Skeletal muscle tissue (tissue), 4 donors: ENCODE results near the gene GLYATL1B. TPM values are rescaled to one million over a fixed set of nuclear protein-coding genes. Genes with fewer than 3 reads are reported as not detected.
"Not testable (repeated sequence)": the region's sequence is repeated elsewhere in the genome, so short reads cannot be mapped to it uniquely, and the experiment has no call there.

ENCODE experiments used
- H3K27ac ChIP-seq: one replicate; pipeline ENCODE4 v1.7.0; 2013; ENCODE audit warnings: mild to moderate bottlenecking, low read depth, low read length, inconsistent platforms
- H3K27me3 ChIP-seq, 3 donors: one replicate each; pipeline ENCODE4 v1.7.0; 2013; ENCODE audit warnings: low read length in 3 of 3; ENCODE audit not compliant: control insufficient read depth in 3 of 3, insufficient read depth in 3 of 3
- H3K36me3 ChIP-seq, 3 donors: one replicate each; pipeline ENCODE4 v1.7.0; 2013; ENCODE audit warnings: low read length in 3 of 3; ENCODE audit not compliant: control insufficient read depth in 3 of 3, insufficient read depth in 3 of 3
- H3K4me1 ChIP-seq, 3 donors: one replicate each; pipeline ENCODE4 v1.7.0; 2013; ENCODE audit warnings: low read length in 3 of 3, mild to moderate bottlenecking in 3 of 3; ENCODE audit not compliant: control insufficient read depth in 3 of 3, insufficient read depth in 3 of 3
- H3K4me3 ChIP-seq, 3 donors: one replicate each; pipeline ENCODE4 v1.7.0; 2013; ENCODE audit warnings: low read length in 3 of 3
- H3K9ac ChIP-seq, 3 donors: one replicate each; pipeline ENCODE4 v1.7.0; 2013; ENCODE audit warnings: low read length in 3 of 3, mild to moderate bottlenecking in 3 of 3, moderate library complexity in 2 of 3, low read depth in 1 of 3
- H3K9me3 ChIP-seq, 3 donors: one replicate each; pipeline ENCODE4 v1.7.0; 2013; ENCODE audit warnings: low read length in 3 of 3; ENCODE audit not compliant: control insufficient read depth in 3 of 3
- total RNA-seq: library from RNA; depleted of rRNA; stranded (reverse); fragments of >200 nt; gene quantifications from one replicate; pipeline ENCODE4 v1.2.3, GENCODE V29; 2014
- donor health status: Osteomylitis.

GLYATL1B gene
- total RNA-seq, 1 donor from 2014 or later: not detected

DNA sequence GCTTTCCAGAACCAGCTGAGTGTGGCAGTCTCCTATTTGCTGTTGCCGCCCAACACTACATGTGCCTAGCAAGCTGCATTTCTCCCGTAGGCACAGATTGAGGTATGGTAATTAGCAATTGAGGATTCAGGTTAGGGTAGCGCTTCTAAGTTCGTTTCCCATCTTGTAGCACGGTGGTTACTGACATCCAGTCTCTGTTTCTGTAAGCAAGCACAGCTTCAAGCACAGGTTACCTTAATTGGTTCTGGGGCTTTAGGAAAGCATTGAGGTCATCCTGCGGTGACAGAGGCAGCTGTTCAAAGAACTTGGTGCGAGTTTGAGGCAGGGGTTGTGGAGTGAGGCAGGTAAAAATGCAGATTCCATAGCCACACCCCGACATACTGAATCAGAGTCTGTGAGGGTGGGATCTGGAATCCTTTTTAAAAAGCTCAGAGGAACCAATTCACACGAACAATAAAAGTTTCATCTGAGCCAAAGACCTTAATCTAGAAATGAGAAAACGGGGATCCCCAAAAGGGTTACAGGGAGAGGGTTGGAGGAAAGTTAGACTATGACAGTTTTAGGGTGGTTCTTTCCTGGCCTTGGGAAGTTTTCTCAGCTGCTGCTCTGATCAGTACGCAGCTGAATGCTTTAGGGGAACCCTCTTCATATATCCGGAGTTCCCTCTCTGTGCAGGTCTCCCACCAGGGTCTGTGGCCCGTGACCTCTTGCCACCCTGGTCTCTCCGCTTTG is 21.9 kb upstream of the GLYATL1B start:
- not testable (repeated sequence) for H3K36me3 ChIP-seq, H3K9me3 ChIP-seq, H3K4me1 ChIP-seq, H3K4me3 ChIP-seq, H3K9ac ChIP-seq, H3K27ac ChIP-seq
- peaks cover 6 to 34% (median 24%) of the 10 kb centered on the region in 3 donors for H3K27me3 ChIP-seq

DNA sequence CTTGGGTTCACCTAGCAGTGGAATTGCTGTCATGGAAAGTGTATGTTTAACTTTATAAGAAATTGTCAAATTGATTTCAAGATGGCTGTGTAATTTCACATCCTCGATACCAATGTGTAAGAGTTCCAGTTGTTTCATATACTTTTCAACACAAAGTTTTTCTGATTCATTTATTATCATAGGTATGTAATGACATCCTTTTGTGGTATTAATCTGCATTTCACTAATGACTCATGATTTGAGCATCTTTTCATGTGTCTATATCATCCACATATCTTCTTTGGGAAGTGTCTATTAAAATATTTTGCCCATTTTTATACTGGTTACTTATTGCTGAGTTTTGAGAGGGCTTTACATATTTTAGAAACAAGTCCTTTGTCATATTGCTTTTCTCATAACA is 17.0 kb upstream of the GLYATL1B start:
- H3K9me3 ChIP-seq: no peaks in the 10 kb centered on the region
- no peaks in the 10 kb centered on the region for H3K4me1 ChIP-seq
- no peak overlapping the region for H3K4me3 ChIP-seq
- no peak overlapping the region for H3K9ac ChIP-seq
- peaks cover 2 to 7% (median 5%) of the 10 kb centered on the region in 3 donors for H3K27me3 ChIP-seq
- no peak overlapping the region for H3K27ac ChIP-seq
- H3K36me3 ChIP-seq: no peaks in the 10 kb centered on the region

DNA sequence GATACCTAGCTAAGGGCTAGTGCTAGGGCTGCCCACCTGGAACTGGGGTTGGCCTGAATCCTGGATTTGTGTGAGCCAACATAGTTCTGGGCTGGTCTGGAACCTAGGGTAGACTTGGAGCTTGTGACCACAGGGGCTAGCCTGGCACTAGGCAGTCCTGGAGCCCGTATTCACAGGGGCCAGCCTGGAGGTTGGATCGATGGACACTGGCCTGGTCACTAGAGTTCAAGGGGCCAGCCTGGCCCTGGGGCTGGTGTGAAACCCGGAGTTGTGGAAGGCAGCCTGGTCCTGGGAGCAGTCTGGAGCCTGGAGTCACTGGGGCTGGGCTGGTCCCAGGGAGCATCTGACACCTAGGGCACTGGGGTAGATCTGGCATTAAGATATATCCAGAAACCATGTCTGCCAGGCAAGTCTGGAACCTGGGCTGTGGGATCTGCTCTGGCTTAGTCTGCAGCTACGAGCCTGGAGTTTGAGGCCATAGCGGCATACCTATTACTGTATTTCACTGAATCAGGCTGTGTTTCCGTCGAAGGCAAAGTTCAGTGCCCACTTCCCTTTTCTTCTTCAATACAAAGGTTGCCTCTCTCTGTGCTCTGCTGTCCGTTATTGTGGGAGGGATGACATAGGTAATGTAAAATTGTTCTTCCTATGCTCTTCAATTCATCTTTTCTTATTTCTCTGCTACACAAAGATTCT is 9.1 kb upstream of the GLYATL1B start:
- Histone ChIP-seq H3K4me3 (no peak overlapping the region), H3K27ac (no peak overlapping the region), H3K9me3 (peaks cover 0 to 2% (median 0%) of the 10 kb centered on the region in 3 donors), H3K27me3 (peaks cover 0 to 8% (median 3%) of the 10 kb centered on the region in 3 donors), H3K36me3 (no peaks in the 10 kb centered on the region), H3K4me1 (no peaks in the 10 kb centered on the region), H3K9ac (no peak overlapping the region)

DNA sequence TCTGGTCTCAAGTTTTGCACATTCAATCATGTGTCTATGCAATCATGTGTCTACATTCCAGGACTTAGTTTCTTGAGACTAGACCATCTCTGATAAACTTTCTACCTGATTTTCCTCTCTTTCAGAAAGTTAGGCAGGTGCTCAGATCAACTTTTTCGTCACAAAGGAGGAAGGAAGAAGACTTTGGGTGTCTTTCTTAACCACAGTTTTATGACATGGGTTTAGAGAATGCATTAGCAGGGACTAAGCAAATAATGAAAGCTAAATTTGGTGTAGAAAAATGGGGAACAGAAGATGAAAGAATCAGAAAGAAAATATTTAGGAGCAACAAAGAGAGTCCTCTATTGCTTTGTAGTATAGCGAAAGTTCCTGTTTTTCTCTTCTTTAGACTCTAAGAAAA is 7.7 kb upstream of the GLYATL1B start:
- H3K4me1 ChIP-seq: no peaks in the 10 kb centered on the region
- H3K9ac ChIP-seq: no peak overlapping the region
- peaks cover 0 to 8% (median 3%) of the 10 kb centered on the region in 3 donors for H3K27me3 ChIP-seq
- no peaks in the 10 kb centered on the region for H3K36me3 ChIP-seq
- H3K4me3 ChIP-seq: no peak overlapping the region
- H3K27ac ChIP-seq: no peak overlapping the region
- peaks cover 0 to 2% (median 0%) of the 10 kb centered on the region in 3 donors for H3K9me3 ChIP-seq

- Histone ChIP-seq H3K9ac (no peak overlapping the region), H3K9me3 (peaks cover 0 to 2% (median 0%) of the 10 kb centered on the region in 3 donors), H3K4me1 (no peaks in the 10 kb centered on the region), H3K27me3 (peaks cover 0 to 8% (median 3%) of the 10 kb centered on the region in 3 donors), H3K27ac (no peak overlapping the region), H3K4me3 (no peak overlapping the region), H3K36me3 (no peaks in the 10 kb centered on the region)
Measured at GRCh38 chr11:59079086-59079485, 7.0 kb upstream of the GLYATL1B start.

GRCh38 chr11:59080421-59080820 is 5.7 kb upstream of the GLYATL1B start:
- not testable (repeated sequence) for H3K4me3 ChIP-seq, H3K4me1 ChIP-seq, H3K9me3 ChIP-seq, H3K9ac ChIP-seq, H3K36me3 ChIP-seq, H3K27ac ChIP-seq, H3K27me3 ChIP-seq

DNA sequence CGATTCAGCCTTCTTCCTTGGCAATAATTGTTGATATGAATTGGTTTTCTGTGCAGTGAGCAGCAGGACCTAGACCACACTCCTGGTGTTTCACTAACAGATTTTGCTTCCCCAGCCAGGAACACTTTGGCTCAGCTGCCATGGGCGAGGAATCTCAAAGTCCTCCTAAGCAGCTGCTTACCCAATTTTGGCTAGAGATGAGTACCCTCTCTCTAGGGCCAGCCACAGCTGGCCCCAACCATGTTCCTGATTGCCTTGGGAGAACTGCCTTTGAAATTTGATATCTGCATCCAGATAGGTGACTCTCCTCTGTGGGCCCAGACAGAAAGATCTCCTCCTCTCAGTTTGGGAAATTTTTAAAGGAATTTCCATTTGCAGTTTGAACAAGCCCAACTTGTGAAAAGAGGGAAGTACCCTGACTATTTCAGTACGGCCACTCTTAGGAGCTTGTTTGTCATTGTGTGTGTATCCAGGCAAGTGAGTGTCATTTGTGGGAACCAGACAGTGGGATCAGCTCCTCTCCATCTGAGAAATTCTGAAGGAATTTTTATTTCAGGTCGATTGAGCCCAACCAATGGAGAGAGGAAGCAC is 4.6 kb upstream of the GLYATL1B start:
- not testable (repeated sequence) for H3K27me3 ChIP-seq, H3K4me3 ChIP-seq, H3K4me1 ChIP-seq, H3K27ac ChIP-seq, H3K36me3 ChIP-seq, H3K9me3 ChIP-seq, H3K9ac ChIP-seq

- H3K9me3 ChIP-seq: no peaks in the 10 kb centered on the region
- no peak overlapping the region for H3K9ac ChIP-seq
- H3K27me3 ChIP-seq: peaks cover 0 to 2% (median 0%) of the 10 kb centered on the region in 3 donors
- no peaks in the 10 kb centered on the region for H3K36me3 ChIP-seq
- no peak overlapping the region for H3K27ac ChIP-seq
- H3K4me1 ChIP-seq: no peaks in the 10 kb centered on the region
- H3K4me3 ChIP-seq: no peak overlapping the region
Measured at GRCh38 chr11:59088162-59088561, 2.1 kb downstream of the GLYATL1B start.

DNA sequence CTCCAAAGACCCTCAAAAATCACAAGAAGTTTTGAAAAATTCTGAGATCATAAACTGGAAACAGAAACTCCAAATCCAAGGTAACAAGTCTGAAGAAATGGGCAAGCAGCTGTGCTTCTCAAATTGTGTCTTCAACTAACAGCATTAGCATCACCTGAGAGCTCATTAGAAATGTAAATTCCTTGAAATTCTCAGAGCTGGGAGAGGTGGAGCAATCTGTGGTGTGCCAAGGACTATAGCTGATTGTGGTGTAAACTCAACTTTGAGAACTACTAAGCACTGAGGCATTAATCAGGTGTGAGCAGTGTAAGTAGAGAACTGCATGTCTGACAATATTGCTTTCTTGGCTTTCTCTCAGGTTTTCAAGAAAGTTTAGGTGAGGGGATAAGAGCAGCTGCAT is 7.5 kb downstream of the GLYATL1B start:
- not testable (repeated sequence) for H3K4me1 ChIP-seq, H3K36me3 ChIP-seq, H3K9me3 ChIP-seq, H3K27me3 ChIP-seq, H3K27ac ChIP-seq, H3K9ac ChIP-seq, H3K4me3 ChIP-seq

DNA sequence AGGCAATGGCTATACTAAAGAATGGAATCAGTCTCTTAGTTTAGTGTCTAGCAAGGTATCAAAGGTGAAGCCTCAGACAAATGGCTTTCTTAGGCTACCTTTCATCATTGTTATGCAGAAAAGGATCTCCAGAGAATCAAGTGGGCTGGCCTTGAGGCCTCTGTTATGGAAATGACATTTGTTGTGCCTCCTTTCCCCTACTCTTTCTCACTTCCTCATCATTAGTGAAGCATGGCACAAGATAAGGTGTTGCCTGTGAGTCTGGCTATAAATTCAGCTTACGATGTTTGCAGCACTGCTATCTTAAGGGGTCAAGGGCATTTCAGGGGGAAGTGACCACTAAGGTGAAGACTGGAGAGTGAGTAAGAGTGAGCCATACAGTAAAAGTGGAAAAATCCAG is 9.1 kb downstream of the GLYATL1B start:
- H3K4me1 ChIP-seq, H3K9me3 ChIP-seq, H3K4me3 ChIP-seq, H3K27me3 ChIP-seq, H3K27ac ChIP-seq, H3K36me3 ChIP-seq, H3K9ac ChIP-seq: not testable (repeated sequence)
